Endothelial cell of umbilical vein (primary cell): Measurements from ENCODE around the gene BACH2.

Experiments used
- CTCF ChIP-seq, 2 donors: IDR thresholded peaks; 1 replicate in 1 of 2; 2 replicates in 1 of 2; pipeline ENCODE4 v1.5.1; 2011; ENCODE audit warnings: low read length in 2 of 2, mild to moderate bottlenecking in 2 of 2, moderate library complexity in 2 of 2, control low read depth in 1 of 2, inconsistent platforms in 1 of 2, low read depth in 1 of 2; ENCODE audit not compliant: insufficient read depth in 1 of 2; ENCODE audit errors: extremely low read depth in 1 of 2
- POLR2A ChIP-seq: IDR thresholded peaks from 2 replicates; pipeline ENCODE4 v1.6.1; 2012; ENCODE audit warnings: low read depth, mild to moderate bottlenecking, control low read depth, low read length
- POLR2AphosphoS5 ChIP-seq: IDR thresholded peaks from 2 replicates; pipeline ENCODE4 v1.6.1; 2012; ENCODE audit warnings: low read depth, mild to moderate bottlenecking, control low read depth, low read length, moderate library complexity; ENCODE audit not compliant: insufficient read depth

- no peak for TF ChIP-seq CTCF (IDR thresholded peaks at IDR 0.05; ENCODE audit: extremely low read depth in 1 of 2, insufficient read depth in 1 of 2, low read depth in 1 of 2, low read length in 2 of 2)
- TF ChIP-seq POLR2A, result no peak
- TF ChIP-seq POLR2AphosphoS5, result no peak
Measured at GRCh38 chr6:90087106-90087833, 209.4 kb downstream of the BACH2 start.
